GM08714 (cell line): ENCODE results near the gene TMEM220.

Experiments used
- H3K4me3 ChIP-seq: fragments of 200-500 bp; sonication (Bioruptor generic); 2 replicates; pipeline ENCODE4 v1.5.1; 2014; ENCODE audit warnings: mild to moderate bottlenecking, low read length, inconsistent platforms
- ZNF274 ChIP-seq: IDR thresholded peaks from 2 replicates; pipeline ENCODE4 v1.6.1; 2012; ENCODE audit warnings: mild to moderate bottlenecking, low read depth, low read length

TMEM220 gene

GRCh38 chr17:10726196-10726595 lies 3.6 kb downstream of the TMEM220 start:
- no peak for TF ChIP-seq ZNF274
- H3K4me3 ChIP-seq = no peak overlapping the region

DNA sequence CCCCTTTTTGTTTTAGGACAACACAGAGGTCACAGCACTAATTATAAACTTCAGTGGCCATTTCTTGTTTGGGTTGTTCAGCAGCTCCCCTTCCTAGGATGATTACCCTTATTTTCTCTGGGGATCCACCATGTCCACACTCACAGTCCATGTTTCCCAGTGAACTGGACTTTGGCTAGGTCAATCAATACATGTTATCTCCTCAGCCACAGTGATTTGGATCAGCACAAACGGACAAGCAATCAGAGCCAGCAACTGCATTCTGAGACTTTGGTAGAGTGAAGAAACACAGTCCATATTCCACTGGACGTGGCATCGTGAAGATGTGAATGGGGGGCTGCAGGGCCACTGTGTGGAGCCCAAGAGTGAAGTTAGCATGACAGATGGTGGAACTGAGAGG lies 4.6 kb downstream of the TMEM220 start:
- H3K4me3 ChIP-seq = no peak overlapping the region
- no peak for TF ChIP-seq ZNF274

GRCh38 chr17:10724546-10725195 lies 5.2 kb downstream of the TMEM220 start:
- TF ChIP-seq ZNF274 = no peak
- H3K4me3 ChIP-seq = no peak overlapping the region

- TF ChIP-seq ZNF274 = no peak
- no peak overlapping the region for H3K4me3 ChIP-seq
These were observed 11.3 kb downstream of the TMEM220 start for GRCh38 chr17:10718547-10718946.

GRCh38 chr17:10716218-10716617 lies 13.6 kb downstream of the TMEM220 start:
- TF ChIP-seq ZNF274 = no peak
- no peak overlapping the region for H3K4me3 ChIP-seq

GRCh38 chr17:10713318-10713717 lies 16.5 kb downstream of the TMEM220 start:
- TF ChIP-seq ZNF274 = no peak
- H3K4me3 ChIP-seq = no peak overlapping the region

DNA sequence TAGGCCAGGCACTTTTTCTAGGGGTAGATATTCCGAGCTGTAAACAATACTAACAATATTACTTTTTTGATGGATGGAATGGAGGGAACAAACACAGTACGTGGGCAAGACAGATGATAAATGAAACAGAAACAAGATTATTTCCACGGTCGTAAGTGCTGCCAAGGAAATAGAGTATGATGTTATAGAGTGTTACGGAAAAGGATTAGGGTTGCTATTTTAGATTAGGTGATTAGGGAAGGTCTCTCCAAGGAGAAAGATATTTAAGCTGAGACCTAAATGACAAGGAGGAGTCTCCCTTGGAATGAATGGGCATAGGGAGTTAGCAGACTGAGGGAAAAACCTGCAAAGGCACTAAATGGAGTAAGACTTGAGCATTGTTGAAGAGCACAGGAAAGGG lies 24.1 kb downstream of the TMEM220 start:
- TF ChIP-seq ZNF274 = no peak
- H3K4me3 ChIP-seq = no peak overlapping the region

GRCh38 chr17:10702574-10702973 lies 27.2 kb downstream of the TMEM220 start:
- no peak overlapping the region for H3K4me3 ChIP-seq
- no peak for TF ChIP-seq ZNF274

DNA sequence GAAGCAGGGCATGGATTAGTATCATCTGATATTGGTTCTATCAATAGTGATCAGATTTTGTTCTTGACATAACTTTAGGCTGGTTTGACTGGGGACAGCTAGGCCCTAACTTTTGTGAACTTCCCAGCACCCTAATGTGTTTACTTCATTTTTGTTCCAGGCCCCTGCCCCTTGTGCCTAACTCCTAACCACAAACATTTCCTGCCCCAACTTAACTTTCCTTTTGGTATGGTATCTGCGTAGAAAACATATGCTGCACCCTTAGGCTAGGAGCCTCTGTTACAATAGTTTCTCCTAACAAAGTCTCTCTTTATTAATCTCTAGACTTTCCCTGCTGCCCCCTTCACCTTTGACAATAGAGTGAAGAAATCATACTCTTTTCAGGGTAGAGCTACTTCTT lies 30.0 kb downstream of the TMEM220 start:
- no peak overlapping the region for H3K4me3 ChIP-seq
- TF ChIP-seq ZNF274 = no peak

DNA sequence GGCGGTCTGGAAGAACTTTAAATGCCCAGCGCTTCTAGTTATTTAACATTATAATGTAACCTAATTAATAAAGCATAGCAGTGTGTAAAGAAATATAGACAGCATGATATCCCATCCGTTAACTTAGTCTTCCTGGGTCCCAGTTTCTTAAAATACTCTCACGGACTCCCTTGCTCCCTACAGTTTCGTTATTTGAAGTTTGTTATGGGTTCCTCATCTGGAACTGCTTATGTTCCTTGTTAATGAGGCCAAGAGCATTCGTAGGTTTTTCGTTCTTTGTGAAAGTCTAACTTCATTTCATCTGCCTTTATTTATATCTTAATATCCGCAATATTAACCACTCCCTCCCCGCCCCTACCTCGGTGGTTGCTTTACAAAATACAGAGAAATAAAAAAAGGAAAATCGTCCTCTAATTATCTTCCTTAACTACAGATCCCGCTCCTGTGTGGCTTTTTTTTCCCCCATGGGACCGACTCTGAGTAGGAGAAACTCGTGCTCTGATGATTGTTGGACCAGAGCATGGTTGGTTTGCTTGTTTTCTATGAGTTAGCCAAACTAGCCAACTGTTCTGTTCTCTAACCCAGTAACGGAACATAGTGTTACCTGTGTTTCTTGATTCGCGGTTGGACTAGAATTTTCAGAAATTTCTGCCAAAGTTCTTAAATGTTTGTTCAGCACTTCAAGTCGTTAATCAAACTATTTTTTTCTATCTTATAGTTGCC lies 31.6 kb downstream of the TMEM220 start:
- H3K4me3 ChIP-seq = peak overlapping the region; percentile 94
- TF ChIP-seq ZNF274 = no peak

- TF ChIP-seq ZNF274 = no peak
- H3K4me3 ChIP-seq = peak within 1 kb of the TSS; percentile 94
These were observed 32.4 kb downstream of the TMEM220 start, which contains the start of the genes ADPRM and SCO1 for GRCh38 chr17:10697092-10698081. Gene ADPRM (plus strand): TSS chr17:10697594. CDS start chr17:10704927, 7,333 bp downstream. Gene SCO1 (minus strand): TSS chr17:10697533. CDS start chr17:10697507, 26 bp downstream.

DNA sequence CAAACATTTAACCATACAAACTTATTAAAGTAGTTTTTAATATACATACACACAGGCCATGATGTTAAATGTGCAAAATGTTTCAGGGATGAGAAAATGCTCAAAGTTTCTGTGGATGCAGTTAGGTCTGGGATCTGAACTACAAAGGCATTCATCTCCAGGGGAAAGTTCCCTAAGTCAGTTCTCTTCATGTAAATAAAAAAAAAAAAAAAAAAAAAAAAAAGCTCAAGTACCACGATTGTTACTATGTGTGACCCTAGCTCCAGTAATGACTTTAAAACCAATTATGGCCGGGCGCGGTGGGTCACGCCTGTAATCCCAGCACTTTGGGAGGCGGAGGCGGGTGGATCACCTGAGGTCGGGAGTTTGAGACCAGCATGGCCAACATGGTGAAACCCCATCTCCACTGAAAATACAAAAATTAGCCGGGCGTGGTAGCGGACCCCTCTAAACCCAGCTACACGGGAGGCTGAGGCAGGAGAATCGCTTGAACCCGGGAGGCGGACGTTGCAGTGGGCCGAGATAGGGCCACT lies 33.9 kb downstream of the TMEM220 start:
- H3K4me3 ChIP-seq = peak overlapping the region; percentile 94

- no peak overlapping the region for H3K4me3 ChIP-seq
- TF ChIP-seq ZNF274 = no peak
These were observed 42.3 kb downstream of the TMEM220 start for GRCh38 chr17:10687499-10687898.

DNA sequence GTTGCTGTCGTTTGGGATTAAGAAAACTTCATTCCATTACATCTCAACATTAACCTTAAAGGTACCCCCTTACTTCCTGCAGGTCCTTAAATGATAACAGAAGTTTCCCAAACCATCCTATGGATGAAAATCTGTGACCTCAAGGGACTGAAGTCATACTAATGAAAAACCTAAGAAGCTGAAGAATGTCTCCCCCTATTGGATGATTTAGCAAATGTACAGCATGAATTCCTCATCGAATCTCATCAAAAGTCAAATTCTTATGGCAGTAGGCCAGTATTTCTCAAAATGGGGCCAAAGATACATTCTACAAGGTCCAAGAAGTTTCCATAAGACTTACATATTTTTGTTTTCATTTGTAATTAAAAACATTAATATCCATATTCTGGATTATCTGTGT lies 46.0 kb downstream of the TMEM220 start:
- no peak for TF ChIP-seq ZNF274
- no peak overlapping the region for H3K4me3 ChIP-seq
